GM19035 (cell line): ENCODE data around the gene WDR26.
A peak's percentile ranks its signal among the peaks of the same experiment; 100 is the strongest.

Source experiments
- ATAC-seq: cut with Tn5 transposase; IDR thresholded peaks from one replicate; pipeline ENCODE4 v1.9.1; 2021; ENCODE audit not compliant: unreplicated experiment

The WDR26 gene

GRCh38 chr1:224402472-224403036 lies 32.0 kb downstream of the WDR26 start:
- ATAC-seq = no peak

- ATAC-seq = no peak
These were observed 34.7 kb downstream of the WDR26 start for GRCh38 chr1:224399887-224400286.

- ATAC-seq = no peak
These were observed 41.3 kb downstream of the WDR26 start for GRCh38 chr1:224393294-224393693.

- ATAC-seq = no peak
These were observed 42.0 kb downstream of the WDR26 start for GRCh38 chr1:224392411-224393249.

GRCh38 chr1:224390517-224390916 lies 44.1 kb downstream of the WDR26 start:
- no peak for ATAC-seq

- ATAC-seq = no peak
These were observed 46.7 kb downstream of the WDR26 start for GRCh38 chr1:224387943-224388342.

GRCh38 chr1:224387302-224387912 lies 47.2 kb downstream of the WDR26 start:
- no peak for ATAC-seq

GRCh38 chr1:224383218-224383617 lies 51.4 kb downstream of the WDR26 start:
- ATAC-seq = no peak

- no peak for ATAC-seq
These were observed 52.6 kb downstream of the WDR26 start for GRCh38 chr1:224381880-224382548.

- ATAC-seq = no peak
These were observed 54.6 kb downstream of the WDR26 start for GRCh38 chr1:224380003-224380402.

- ATAC-seq = no peak
These were observed 55.6 kb downstream of the WDR26 start for GRCh38 chr1:224378855-224379631.

GRCh38 chr1:224377676-224378006 lies 57.0 kb downstream of the WDR26 start:
- ATAC-seq = peak; percentile 61

GRCh38 chr1:224375059-224375458 lies 59.5 kb downstream of the WDR26 start:
- no peak for ATAC-seq

- no peak for ATAC-seq
These were observed 61.5 kb downstream of the WDR26 start for GRCh38 chr1:224373008-224373590.

GRCh38 chr1:224368409-224368808 lies 66.2 kb downstream of the WDR26 start:
- ATAC-seq = peak; percentile 89

- ATAC-seq = no peak
These were observed 75.4 kb downstream of the WDR26 start for GRCh38 chr1:224359207-224359606.

GRCh38 chr1:224358237-224358636 lies 76.4 kb downstream of the WDR26 start:
- no peak for ATAC-seq

GRCh38 chr1:224357626-224358124 lies 76.9 kb downstream of the WDR26 start:
- ATAC-seq = no peak

- ATAC-seq = peak; percentile 98
These were observed 77.6 kb downstream of the WDR26 start, which contains the start of gene CNIH4 for GRCh38 chr1:224356685-224357625. Gene CNIH4 (plus strand): TSS chr1:224356879. CDS start chr1:224356925, 46 bp downstream.
